GM23338 (cell line): Measurements from ENCODE around the gene SH3TC1.

Experiments used
- CREB1 ChIP-seq: fragments of 250-450 bp; sonication (Bioruptor Pico); IDR thresholded peaks from 2 replicates; pipeline ENCODE4 v1.5.0; 2020; ENCODE audit warnings: low read depth, mild to moderate bottlenecking, moderate library complexity
- CTCF ChIP-seq, 2 experiments: fragments of 200-600 bp in 1 of 2; sonication (generic) in 1 of 2; conservative IDR thresholded peaks; 2 replicates each; pipeline versions ENCODE4 v1.5.1 to v1.6.1; 2016 to 2017; ENCODE audit warnings: antibody characterized with exemption in 2 of 2, low read depth in 2 of 2, mild to moderate bottlenecking in 2 of 2, moderate library complexity in 1 of 2
- EZH2 ChIP-seq: fragments of 200-600 bp; sonication (generic); IDR thresholded peaks from one replicate; pipeline ENCODE4 v1.8.0; 2017; ENCODE audit warnings: antibody characterized with exemption, mild to moderate bottlenecking, low read depth; ENCODE audit not compliant: unreplicated experiment
- JUNB ChIP-seq: IDR thresholded peaks from one replicate; pipeline ENCODE4 v1.6.1; 2016; ENCODE audit warnings: antibody characterized with exemption; ENCODE audit not compliant: unreplicated experiment
- POLR2AphosphoS5 ChIP-seq: IDR thresholded peaks from 2 replicates; pipeline ENCODE4 v1.6.1; 2016; ENCODE audit warnings: antibody characterized with exemption, low read depth
- REST ChIP-seq: IDR thresholded peaks from one replicate; pipeline ENCODE4 v1.6.1; 2018; ENCODE audit warnings: antibody characterized with exemption; ENCODE audit not compliant: unreplicated experiment
- STAT1 ChIP-seq: IDR thresholded peaks from one replicate; pipeline ENCODE4 v1.6.1; 2016; ENCODE audit warnings: antibody characterized with exemption; ENCODE audit not compliant: unreplicated experiment
- ZNF331 ChIP-seq: fragments of 250-450 bp; sonication (Bioruptor Pico); IDR thresholded peaks from 2 replicates; pipeline ENCODE4 v1.5.0; 2020; ENCODE audit warnings: low read depth, mild to moderate bottlenecking, moderate library complexity

- no peak for TF ChIP-seq EZH2
- TF ChIP-seq CTCF (conservative IDR thresholded peaks at IDR 0.05; ENCODE audit: low read depth in 2 of 2): no peak
- no peak for TF ChIP-seq POLR2AphosphoS5
- no peak for TF ChIP-seq REST
- no peak for TF ChIP-seq STAT1
- no peak for TF ChIP-seq JUNB
- no peak for TF ChIP-seq ZNF331 (CRISPR knock-in tag)
- TF ChIP-seq CREB1 (CRISPR knock-in tag): no peak
Measured at GRCh38 chr4:8205749-8206611, 6.9 kb downstream of the SH3TC1 start.
